Endothelial cell of umbilical vein (primary cell): ENCODE results near the gene RASSF3. TPM values are rescaled to one million over a fixed set of nuclear protein-coding genes. Genes with fewer than 3 reads are reported as not detected.
"Not testable (repeated sequence)": the region's sequence is repeated elsewhere in the genome, so short reads cannot be mapped to it uniquely, and the experiment has no call there.

Experiments used
- BruUV-seq: library from RNA; stranded (reverse); fragments of 400-500 nt; replicated peaks from 2 replicates; lab custom pipeline; 2021; lab: Mats Ljungman, UMichigan
- CTCF ChIA-PET: fragments of 300-600, 350-600 bp; sonication (Branson Sonifier 250); formaldehyde crosslinking; loops from one replicate; lab custom pipeline; 2021; ENCODE audit warnings: antibody characterized with exemption, inconsistent platforms; lab: Charles Lee
- POLR2A ChIA-PET: fragments of 300-600, 350-600 bp; sonication (Branson Sonifier 250); formaldehyde crosslinking; loops from one replicate; lab custom pipeline; 2021; ENCODE audit warnings: antibody characterized with exemption, inconsistent platforms; lab: Charles Lee
- DNase-seq: peaks from one replicate; pipeline ENCODE4 v3.0.0-alpha.2; 2011; ENCODE audit warnings: low read depth, low spot score
- FAIRE-seq: peaks from 2 replicates; lab custom pipeline; 2011; peaks lifted over from hg19 to GRCh38; lab: Jason Lieb, UNC
- H2AFZ ChIP-seq: 2 replicates; pipeline ENCODE4 v1.6.0; 2012; ENCODE audit warnings: low read depth, low read length, control low read depth, inconsistent platforms
- H3K27ac ChIP-seq: 2 replicates; pipeline ENCODE4 v1.5.1; 2011; ENCODE audit warnings: low read depth, mild to moderate bottlenecking, control low read depth, low read length, moderate library complexity; ENCODE audit not compliant: insufficient read depth
- H3K27me3 ChIP-seq, 2 experiments: 2 replicates each; pipeline versions ENCODE4 v1.6.0 to v1.6.1; 2011; ENCODE audit warnings: low read length in 2 of 2, mixed read lengths in 1 of 2; ENCODE audit not compliant: control insufficient read depth in 2 of 2, insufficient read depth in 2 of 2
- H3K36me3 ChIP-seq, 2 experiments: 2 replicates in 1 of 2; 3 replicates in 1 of 2; pipeline ENCODE4 v1.5.1; 2011; ENCODE audit warnings: low read length in 2 of 2, mild to moderate bottlenecking in 1 of 2, moderate library complexity in 1 of 2; ENCODE audit not compliant: control insufficient read depth in 2 of 2, insufficient read depth in 2 of 2; ENCODE audit errors: extremely low read depth in 1 of 2
- H3K4me1 ChIP-seq: 3 replicates; pipeline ENCODE4 v1.5.1; 2011; ENCODE audit warnings: mild to moderate bottlenecking, low read length; ENCODE audit not compliant: control insufficient read depth, insufficient read depth; ENCODE audit errors: extremely low read depth
- H3K4me2 ChIP-seq: 2 replicates; pipeline ENCODE4 v1.6.1; 2011; ENCODE audit warnings: low read length, control low read depth, mixed read lengths; ENCODE audit not compliant: insufficient read depth
- H3K4me3 ChIP-seq, 3 experiments: fragments of 200-600 bp in 1 of 3; sonication (generic), shearing (Covaris generic) in 1 of 3; replicated peaks in 1 of 3; 2 replicates each; pipeline ENCODE4 v1.5.1; 2011 to 2016; ENCODE audit warnings: control low read depth in 3 of 3, low read length in 3 of 3, mild to moderate bottlenecking in 2 of 3, inconsistent platforms in 1 of 3, low read depth in 1 of 3, moderate library complexity in 1 of 3; ENCODE audit not compliant: insufficient read depth in 1 of 3
- H3K79me2 ChIP-seq: 2 replicates; pipeline ENCODE4 v1.6.0; 2012; ENCODE audit warnings: low read length, inconsistent platforms; ENCODE audit not compliant: control insufficient read depth, insufficient read depth
- H3K9ac ChIP-seq: replicated peaks from 2 replicates; pipeline ENCODE3; 2011; ENCODE audit warnings: low read length, control low read depth; ENCODE audit not compliant: insufficient read depth; ENCODE audit errors: extremely low read depth
- H3K9me1 ChIP-seq: replicated peaks from 3 replicates; pipeline ENCODE4 v1.6.0; 2011; ENCODE audit warnings: mild to moderate bottlenecking, low read length; ENCODE audit not compliant: control insufficient read depth, insufficient read depth; ENCODE audit errors: extremely low read depth
- H3K9me3 ChIP-seq: replicated peaks from 2 replicates; pipeline ENCODE4 v1.5.1; 2012; ENCODE audit warnings: low read length, inconsistent platforms; ENCODE audit not compliant: control insufficient read depth, insufficient read depth
- H4K20me1 ChIP-seq: replicated peaks from 2 replicates; pipeline ENCODE3; 2011; ENCODE audit warnings: mild to moderate bottlenecking, low read length; ENCODE audit not compliant: control insufficient read depth, insufficient read depth; ENCODE audit errors: extremely low read depth
- EZH2 ChIP-seq: IDR thresholded peaks from 2 replicates; pipeline ENCODE4 v1.6.1; 2012; ENCODE audit warnings: borderline replicate concordance, low read depth, mild to moderate bottlenecking, moderate library complexity, low read length, inconsistent platforms; ENCODE audit not compliant: severe bottlenecking
- FOS ChIP-seq: IDR thresholded peaks from 2 replicates; pipeline ENCODE4 v1.6.1; 2011; ENCODE audit warnings: mild to moderate bottlenecking, low read length, moderate library complexity, borderline replicate concordance; ENCODE audit not compliant: insufficient read depth
- GATA2 ChIP-seq: IDR thresholded peaks from 2 replicates; pipeline ENCODE4 v1.7.0; 2011; ENCODE audit warnings: low read depth, mild to moderate bottlenecking, moderate library complexity, mixed read lengths, low read length; ENCODE audit not compliant: insufficient read length, insufficient read depth
- JUN ChIP-seq: IDR thresholded peaks from 2 replicates; pipeline ENCODE4 v1.6.1; 2011; ENCODE audit warnings: borderline replicate concordance, low read depth; ENCODE audit not compliant: insufficient read length, insufficient read depth
- MAX ChIP-seq: IDR thresholded peaks from 2 replicates; pipeline ENCODE4 v1.6.1; 2011; ENCODE audit not compliant: insufficient read depth, insufficient read length
- MYC ChIP-seq: IDR thresholded peaks from one replicate; pipeline ENCODE4 v1.6.1; 2011; ENCODE audit warnings: mild to moderate bottlenecking, low read depth, low read length
- POLR2A ChIP-seq: IDR thresholded peaks from 2 replicates; pipeline ENCODE4 v1.6.1; 2012; ENCODE audit warnings: low read depth, mild to moderate bottlenecking, control low read depth, low read length
- POLR2AphosphoS5 ChIP-seq: IDR thresholded peaks from 2 replicates; pipeline ENCODE4 v1.6.1; 2012; ENCODE audit warnings: low read depth, mild to moderate bottlenecking, control low read depth, low read length, moderate library complexity; ENCODE audit not compliant: insufficient read depth
- dilution Hi-C: fragments of 300-500 bp; cut with MboI; formaldehyde crosslinking; loops from one replicate; pipeline ENCODE4 v1.15.0; 2019; ENCODE audit warnings: low sequenced_read_pairs; ENCODE audit not compliant: extremely low pct_ligation_motif_present
- intact Hi-C: fragments of 100-400 bp; cut with micrococcal nuclease; formaldehyde crosslinking; loops from one replicate; pipeline ENCODE4 v1.10.0; 2022
- polyA plus RNA-seq, 4 experiments: library from polyadenylated mRNA; depleted of rRNA in 3 of 4; stranded (reverse) in 3 of 4; unstranded in 1 of 4; fragments of >200 nt; gene quantifications; 2 replicates each; pipeline versions ENCODE4 v1.2.1 to v1.2.3, GENCODE V29; 2011 to 2012; ENCODE audit warnings: missing spikeins in 1 of 4
- total RNA-seq: library from RNA; stranded (reverse); gene quantifications from 2 replicates; pipeline ENCODE4 v1.2.3, GENCODE V29; 2021
- TF ChIP-seq, protein P1 (sequence below), 2 donors: IDR thresholded peaks; 1 replicate in 1 of 2; 2 replicates in 1 of 2; pipeline ENCODE4 v1.5.1; 2011; ENCODE audit warnings: low read length in 2 of 2, mild to moderate bottlenecking in 2 of 2, moderate library complexity in 2 of 2, control low read depth in 1 of 2, inconsistent platforms in 1 of 2, low read depth in 1 of 2; ENCODE audit not compliant: insufficient read depth in 1 of 2; ENCODE audit errors: extremely low read depth in 1 of 2

The RASSF3 gene
- total and polyA plus RNA-seq, 2 donors (not counting 3 experiments of a cell fraction or from before 2014, with no cell fraction given) = 20.2 to 60.8 TPM

- Histone ChIP-seq H3K9ac (no peak overlapping the region), H3K4me1 (peaks cover 2% of the 10 kb centered on the region), H3K4me3 (no peak overlapping the region), H3K4me2 (no peak overlapping the region), H3K9me3 (no peaks in the 10 kb centered on the region), H4K20me1 (no peaks in the 10 kb centered on the region), H3K9me1 (no peaks in the 10 kb centered on the region), H3K79me2 (peaks cover 39% of the 10 kb centered on the region), H3K36me3 (peaks cover 6% of the 10 kb centered on the region in 2 experiments), H3K27me3 (no peaks in the 10 kb centered on the region), H3K27ac (no peak overlapping the region), H2AFZ (no peak overlapping the region)
- no peak for FAIRE-seq
- TF ChIP-seq MAX = no peak
- TF ChIP-seq POLR2AphosphoS5 = no peak
- no peak for TF ChIP-seq POLR2A
- no peak for TF ChIP-seq JUN
- no peak for TF ChIP-seq EZH2
- TF ChIP-seq, protein P1, sequence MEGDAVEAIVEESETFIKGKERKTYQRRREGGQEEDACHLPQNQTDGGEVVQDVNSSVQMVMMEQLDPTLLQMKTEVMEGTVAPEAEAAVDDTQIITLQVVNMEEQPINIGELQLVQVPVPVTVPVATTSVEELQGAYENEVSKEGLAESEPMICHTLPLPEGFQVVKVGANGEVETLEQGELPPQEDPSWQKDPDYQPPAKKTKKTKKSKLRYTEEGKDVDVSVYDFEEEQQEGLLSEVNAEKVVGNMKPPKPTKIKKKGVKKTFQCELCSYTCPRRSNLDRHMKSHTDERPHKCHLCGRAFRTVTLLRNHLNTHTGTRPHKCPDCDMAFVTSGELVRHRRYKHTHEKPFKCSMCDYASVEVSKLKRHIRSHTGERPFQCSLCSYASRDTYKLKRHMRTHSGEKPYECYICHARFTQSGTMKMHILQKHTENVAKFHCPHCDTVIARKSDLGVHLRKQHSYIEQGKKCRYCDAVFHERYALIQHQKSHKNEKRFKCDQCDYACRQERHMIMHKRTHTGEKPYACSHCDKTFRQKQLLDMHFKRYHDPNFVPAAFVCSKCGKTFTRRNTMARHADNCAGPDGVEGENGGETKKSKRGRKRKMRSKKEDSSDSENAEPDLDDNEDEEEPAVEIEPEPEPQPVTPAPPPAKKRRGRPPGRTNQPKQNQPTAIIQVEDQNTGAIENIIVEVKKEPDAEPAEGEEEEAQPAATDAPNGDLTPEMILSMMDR (IDR thresholded peaks at IDR 0.05; ENCODE audit: extremely low read depth in 1 of 2, insufficient read depth in 1 of 2, low read depth in 1 of 2, low read length in 2 of 2) = no peak
- no peak for TF ChIP-seq FOS
- no peak for TF ChIP-seq GATA2
- TF ChIP-seq MYC = no peak
- no TSS peak for BruUV-seq
- dilution Hi-C loops = no loop called here
- no peak for DNase-seq
- ChIA-PET CTCF (interaction anchor here (1.4 to 5.2 kb wide), 4 partner anchors 9 to 144 kb away, joined by 4 to 26 read pairs (median 6); no protein-coding TSS in a partner anchor), POLR2A (no interaction called here)
- intact Hi-C loops = no loop called here
These were observed 78.4 kb downstream of the RASSF3 start for GRCh38 chr12:64688715-64689114.

- H3K4me2 ChIP-seq, DNase-seq, BruUV-seq, H3K9me3 ChIP-seq, H3K9me1 ChIP-seq, intact Hi-C loops, H2AFZ ChIP-seq, FAIRE-seq, dilution Hi-C loops, H3K4me1 ChIP-seq, H4K20me1 ChIP-seq, H3K27me3 ChIP-seq, H3K9ac ChIP-seq, H3K27ac ChIP-seq, H3K4me3 ChIP-seq: not testable (repeated sequence)
- H3K79me2 ChIP-seq = peaks cover 34% of the 10 kb centered on the region
- POLR2A ChIA-PET = interaction anchor here (0.7 kb wide), 1 partner anchor 14 kb away, joined by 3 read pairs; no protein-coding TSS in a partner anchor
- peaks cover 6 to 12% of the 10 kb centered on the region in 2 experiments for H3K36me3 ChIP-seq
- CTCF ChIA-PET = interaction anchor here (1.6 to 5.2 kb wide), 2 partner anchors 140 to 146 kb away, joined by 5 to 26 read pairs; no protein-coding TSS in a partner anchor
These were observed 79.9 kb downstream of the RASSF3 start for GRCh38 chr12:64690236-64690635.
